Mucosa of stomach (tissue), 1 donor: ENCODE measurements around the gene NXN.
"Not testable (repeated sequence)": the region's sequence is repeated elsewhere in the genome, so short reads cannot be mapped to it uniquely, and the experiment has no call there.

Experiments
- H3K27me3 ChIP-seq: one replicate; pipeline ENCODE4 v1.7.0; 2013; ENCODE audit warnings: mild to moderate bottlenecking, low read length; ENCODE audit not compliant: control insufficient read depth, insufficient read depth
- H3K36me3 ChIP-seq: one replicate; pipeline ENCODE4 v1.7.0; 2013; ENCODE audit warnings: low read length; ENCODE audit not compliant: control insufficient read depth, insufficient read depth
- H3K4me1 ChIP-seq: one replicate; pipeline ENCODE4 v1.7.0; 2013; ENCODE audit warnings: mild to moderate bottlenecking, low read length; ENCODE audit not compliant: control insufficient read depth, insufficient read depth
- H3K4me3 ChIP-seq: one replicate; pipeline ENCODE4 v1.7.0; 2013; ENCODE audit warnings: low read length
- H3K9ac ChIP-seq: one replicate; pipeline ENCODE4 v1.7.0; 2013; ENCODE audit warnings: mild to moderate bottlenecking, low read length, moderate library complexity
- H3K9me3 ChIP-seq: one replicate; pipeline ENCODE4 v1.7.0; 2013; ENCODE audit warnings: mild to moderate bottlenecking, low read length, moderate library complexity; ENCODE audit not compliant: control insufficient read depth
- donor health status: Pancreatic carcinoma.

The NXN gene

GRCh38 chr17:800446-801242 lies 178.9 kb downstream of the NXN start:
- Histone ChIP-seq H3K4me3 (no peak overlapping the region), H3K27me3 (no peaks in the 10 kb centered on the region), H3K9me3 (no peaks in the 10 kb centered on the region), H3K9ac (no peak overlapping the region), H3K36me3 (no peaks in the 10 kb centered on the region), H3K4me1 (peaks cover 1% of the 10 kb centered on the region)

- H3K4me3 ChIP-seq: no peak overlapping the region
- H3K36me3 ChIP-seq: no peaks in the 10 kb centered on the region
- H3K9ac ChIP-seq: no peak overlapping the region
- no peaks in the 10 kb centered on the region for H3K27me3 ChIP-seq
- H3K9me3 ChIP-seq: no peaks in the 10 kb centered on the region
- peaks cover 5% of the 10 kb centered on the region for H3K4me1 ChIP-seq
Measured at GRCh38 chr17:799261-799660, 180.3 kb downstream of the NXN start.

GRCh38 chr17:798246-798645 lies 181.3 kb downstream of the NXN start:
- Histone ChIP-seq H3K4me3 (no peak overlapping the region), H3K36me3 (no peaks in the 10 kb centered on the region), H3K4me1 (peaks cover 5% of the 10 kb centered on the region), H3K9ac (no peak overlapping the region), H3K9me3 (no peaks in the 10 kb centered on the region), H3K27me3 (no peaks in the 10 kb centered on the region)

GRCh38 chr17:797236-797840 lies 182.2 kb downstream of the NXN start:
- H3K4me1 ChIP-seq: peaks cover 5% of the 10 kb centered on the region
- no peaks in the 10 kb centered on the region for H3K36me3 ChIP-seq
- no peak overlapping the region for H3K9ac ChIP-seq
- H3K27me3 ChIP-seq: no peaks in the 10 kb centered on the region
- H3K4me3 ChIP-seq: no peak overlapping the region
- no peaks in the 10 kb centered on the region for H3K9me3 ChIP-seq

- H3K36me3 ChIP-seq: no peaks in the 10 kb centered on the region
- peaks cover 5% of the 10 kb centered on the region for H3K4me1 ChIP-seq
- H3K9ac ChIP-seq: no peak overlapping the region
- H3K27me3 ChIP-seq: no peaks in the 10 kb centered on the region
- no peak overlapping the region for H3K4me3 ChIP-seq
- no peaks in the 10 kb centered on the region for H3K9me3 ChIP-seq
Measured at GRCh38 chr17:796609-797008, 183.0 kb downstream of the NXN start.

- Histone ChIP-seq H3K36me3 (no peaks in the 10 kb centered on the region), H3K9ac (no peak overlapping the region), H3K9me3 (no peaks in the 10 kb centered on the region), H3K4me1 (peaks cover 5% of the 10 kb centered on the region), H3K4me3 (no peak overlapping the region), H3K27me3 (no peaks in the 10 kb centered on the region)
Measured at GRCh38 chr17:795721-796120, 183.9 kb downstream of the NXN start.

- Histone ChIP-seq H3K27me3 (no peaks in the 10 kb centered on the region), H3K36me3 (no peaks in the 10 kb centered on the region), H3K9me3 (no peaks in the 10 kb centered on the region), H3K4me1 (peaks cover 5% of the 10 kb centered on the region), H3K9ac (peak overlapping the region; percentile 50), H3K4me3 (no peak overlapping the region)
Measured at GRCh38 chr17:795276-795675, 184.3 kb downstream of the NXN start.

GRCh38 chr17:794876-795275 lies 184.7 kb downstream of the NXN start:
- H3K9ac ChIP-seq: peak overlapping the region; percentile 50
- H3K9me3 ChIP-seq: no peaks in the 10 kb centered on the region
- H3K36me3 ChIP-seq: no peaks in the 10 kb centered on the region
- no peaks in the 10 kb centered on the region for H3K27me3 ChIP-seq
- no peak overlapping the region for H3K4me3 ChIP-seq
- peaks cover 5% of the 10 kb centered on the region for H3K4me1 ChIP-seq

- H3K9me3 ChIP-seq: no peaks in the 10 kb centered on the region
- peaks cover 5% of the 10 kb centered on the region for H3K4me1 ChIP-seq
- no peak overlapping the region for H3K4me3 ChIP-seq
- H3K9ac ChIP-seq: no peak overlapping the region
- no peaks in the 10 kb centered on the region for H3K27me3 ChIP-seq
- H3K36me3 ChIP-seq: no peaks in the 10 kb centered on the region
Measured at GRCh38 chr17:792277-792676, 187.3 kb downstream of the NXN start.

- Histone ChIP-seq H3K9me3 (no peaks in the 10 kb centered on the region), H3K4me1 (peaks cover 5% of the 10 kb centered on the region), H3K36me3 (no peaks in the 10 kb centered on the region), H3K9ac (no peak overlapping the region), H3K27me3 (no peaks in the 10 kb centered on the region), H3K4me3 (no peak overlapping the region)
Measured at GRCh38 chr17:791829-792228, 187.7 kb downstream of the NXN start.

- not testable (repeated sequence) for H3K27me3 ChIP-seq, H3K36me3 ChIP-seq, H3K4me3 ChIP-seq, H3K9ac ChIP-seq, H3K9me3 ChIP-seq, H3K4me1 ChIP-seq
Measured at GRCh38 chr17:790874-791247, 188.7 kb downstream of the NXN start.

- not testable (repeated sequence) for H3K4me3 ChIP-seq, H3K36me3 ChIP-seq, H3K4me1 ChIP-seq, H3K9ac ChIP-seq, H3K9me3 ChIP-seq, H3K27me3 ChIP-seq
Measured at GRCh38 chr17:789931-790873, 189.4 kb downstream of the NXN start.
